ENCODE measurements around the gene ABCA7.

Gene ABCA7

GRCh38 chr19:1004204-1004802, 35.6 kb upstream of the ABCA7 start:
- DNase-seq (ENCODE audit: low read depth), result no peak

GRCh38 chr19:1004803-1005664, 34.9 kb upstream of the ABCA7 start:
- no peak for DNase-seq (ENCODE audit: low read depth)

DNA sequence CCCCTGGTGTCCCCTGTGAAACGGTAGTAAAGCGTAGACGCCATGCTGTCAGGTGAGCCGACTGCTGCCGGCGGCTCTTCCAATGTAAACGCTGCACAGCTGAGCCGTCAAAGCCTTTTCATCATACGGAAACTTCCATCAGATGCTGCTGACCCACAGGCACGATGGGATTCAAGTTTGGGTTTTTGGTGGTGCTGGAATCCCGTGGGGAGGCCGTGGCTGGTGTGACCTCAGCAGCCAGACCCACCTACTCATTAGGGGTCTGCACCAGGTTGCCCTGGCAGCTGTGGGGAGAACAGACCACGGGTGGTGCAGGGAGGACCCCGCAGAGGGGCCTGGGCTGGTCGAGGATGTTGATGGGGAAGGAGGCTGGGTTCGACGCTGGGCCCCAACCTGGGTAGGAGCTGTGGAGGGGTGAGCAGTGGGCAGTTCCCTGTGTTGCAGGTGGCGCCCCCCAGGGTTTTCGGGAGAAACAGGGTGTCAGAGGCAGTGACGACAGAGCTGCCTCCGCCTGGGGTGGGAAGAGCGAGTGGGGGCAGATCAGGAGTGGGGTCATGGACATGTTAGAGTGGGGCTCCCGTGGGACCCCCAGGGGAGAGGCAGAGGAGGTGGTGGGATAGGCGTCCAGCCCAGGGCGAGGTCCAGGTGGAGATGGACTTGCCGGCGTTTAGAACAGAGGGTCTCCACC, 33.1 kb upstream of the ABCA7 start:
- DNase-seq (ENCODE audit: low read depth), result no peak

- DNase-seq (ENCODE audit: low read depth), result no peak
Observed at GRCh38 chr19:1007399-1008251, 32.3 kb upstream of the ABCA7 start.

- no peak for DNase-seq (ENCODE audit: low read depth)
Observed at GRCh38 chr19:1008268-1009040, 31.5 kb upstream of the ABCA7 start.

- no peak for DNase-seq (ENCODE audit: low read depth)
Observed at GRCh38 chr19:1009041-1009980, 30.6 kb upstream of the ABCA7 start.

- no peak for DNase-seq (ENCODE audit: low read depth)
Observed at GRCh38 chr19:1009981-1010538, 29.8 kb upstream of the ABCA7 start.

- DNase-seq (ENCODE audit: low read depth), result no peak
Observed at GRCh38 chr19:1010586-1011510, 29.1 kb upstream of the ABCA7 start.

GRCh38 chr19:1011831-1012333, 28.0 kb upstream of the ABCA7 start:
- DNase-seq (ENCODE audit: low read depth), result no peak

DNA sequence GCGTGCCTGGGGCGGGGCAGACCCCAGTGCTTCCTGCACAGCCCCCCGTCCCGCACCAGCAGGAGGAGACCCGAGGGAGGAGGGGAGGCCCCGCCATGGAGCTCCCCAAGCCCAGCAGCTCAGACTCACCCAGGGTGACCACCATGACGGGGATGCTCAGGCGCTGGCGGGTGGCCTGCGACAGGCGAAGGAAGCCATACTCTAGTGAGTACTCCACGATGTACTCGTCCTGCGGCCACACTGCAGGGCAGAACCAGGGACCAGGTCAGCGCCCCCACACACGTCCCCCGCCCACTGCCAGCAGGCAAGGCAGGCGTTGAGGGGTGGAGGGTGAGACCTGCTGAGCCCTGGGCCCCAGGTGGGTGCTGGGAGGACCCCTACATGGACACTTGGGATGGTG, 27.6 kb upstream of the ABCA7 start:
- DNase-seq (ENCODE audit: low read depth), result no peak

DNA sequence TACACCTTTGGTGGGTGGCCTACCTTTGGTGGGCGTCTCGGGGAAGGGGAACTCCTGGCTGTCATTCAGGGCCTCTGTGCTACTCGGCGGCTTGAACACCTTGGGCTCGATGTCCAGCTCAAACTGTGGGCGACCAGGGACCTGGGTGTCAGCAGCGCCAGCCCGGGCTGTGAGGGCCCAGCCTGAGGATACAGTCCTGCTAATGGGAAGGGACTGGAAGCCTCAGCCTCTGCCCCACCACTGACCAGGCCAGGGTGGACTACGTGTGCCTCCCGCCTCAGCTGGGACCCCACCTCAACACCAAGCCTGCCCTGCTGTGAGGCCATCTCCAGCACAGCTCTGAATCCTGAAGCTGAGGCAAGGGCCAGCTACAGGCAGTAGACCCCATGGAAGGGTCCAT, 26.7 kb upstream of the ABCA7 start:
- DNase-seq (ENCODE audit: low read depth), result no peak

GRCh38 chr19:1014161-1015060, 25.5 kb upstream of the ABCA7 start:
- no peak for DNase-seq (ENCODE audit: low read depth)

GRCh38 chr19:1015061-1015781, 24.7 kb upstream of the ABCA7 start:
- no peak for DNase-seq (ENCODE audit: low read depth)

DNA sequence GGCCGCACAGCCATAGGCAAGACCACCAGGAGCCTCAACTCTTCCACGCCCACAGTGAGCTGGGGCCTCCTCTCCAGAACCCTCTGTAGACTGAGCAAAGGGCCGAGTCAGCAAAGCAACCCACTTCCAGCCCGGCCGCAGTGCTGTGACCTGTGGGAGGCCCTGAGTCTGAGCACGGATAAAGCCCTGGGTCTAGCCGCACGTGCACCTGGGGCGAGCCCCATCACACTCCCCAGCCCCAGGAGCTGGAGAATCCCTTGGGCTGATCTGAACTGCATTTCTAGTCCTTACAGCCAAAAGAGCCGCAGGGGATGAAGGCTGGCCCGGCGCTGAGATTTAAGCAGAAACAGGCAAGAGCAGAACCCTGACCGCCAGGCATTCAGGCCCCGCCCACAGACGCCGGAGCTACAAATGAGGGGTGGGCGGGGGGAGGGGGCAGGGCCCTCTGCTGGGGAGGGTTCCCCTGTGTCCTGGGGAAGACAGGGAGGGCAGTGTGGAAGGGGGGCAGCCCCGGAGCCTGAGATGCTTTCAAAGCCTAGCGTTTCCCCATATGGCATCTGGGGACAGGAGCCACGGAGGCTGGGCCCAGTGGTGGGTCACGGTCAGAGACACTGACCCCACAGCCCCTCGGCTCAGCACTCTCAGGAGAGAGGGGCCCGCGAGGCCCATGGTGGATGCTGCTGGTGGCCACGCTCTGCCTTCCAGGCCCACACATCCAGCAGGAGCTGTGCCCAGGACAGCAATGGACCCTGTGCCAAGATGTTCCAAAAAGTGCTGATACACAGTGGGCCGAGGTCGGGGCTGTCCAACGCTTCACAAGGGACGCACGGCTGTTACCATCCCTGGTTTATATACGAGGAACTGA, 23.9 kb upstream of the ABCA7 start:
- no peak for DNase-seq (ENCODE audit: low read depth)

DNA sequence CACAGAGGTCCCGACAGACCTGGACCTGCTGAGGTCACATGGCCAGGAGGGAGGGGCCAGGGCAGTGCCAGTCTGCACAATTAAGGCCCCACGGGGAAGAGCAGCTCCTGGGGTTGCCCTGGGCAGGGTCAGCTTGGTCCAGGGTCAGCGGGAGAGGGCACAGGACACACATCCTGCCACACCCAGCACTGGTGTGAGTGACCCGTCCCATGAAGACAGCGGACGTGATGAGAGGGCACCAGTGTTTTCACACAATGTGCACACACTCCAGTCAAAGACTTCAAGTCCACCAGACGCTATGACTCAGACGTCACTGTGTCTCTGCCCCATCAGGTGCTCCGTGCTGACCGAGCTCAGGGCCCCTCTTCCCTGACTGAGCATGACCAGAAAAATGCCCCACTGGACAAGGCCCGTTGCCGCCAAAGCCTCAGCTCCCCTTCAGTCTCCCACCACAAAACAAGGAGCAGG, 23.2 kb upstream of the ABCA7 start:
- no peak for DNase-seq (ENCODE audit: low read depth)
